Stimulated activated CD8-positive, alpha-beta memory T cell treated with anti-CD3 and anti-CD28 coated beads, Interleukin-7, amount 100 ng/mL, for 48 hours (primary cell): ENCODE measurements around the gene TAC3.
"Not testable (repeated sequence)": the region's sequence is repeated elsewhere in the genome, so short reads cannot be mapped to it uniquely, and the experiment has no call there.

Experiments
- DNase-seq, 2 donors: peaks; one replicate each; pipeline ENCODE4 v3.0.0-alpha.2; 2020; ENCODE audit warnings: low read depth in 1 of 2; ENCODE audit errors: extremely low read depth in 1 of 2

TAC3 gene

DNA sequence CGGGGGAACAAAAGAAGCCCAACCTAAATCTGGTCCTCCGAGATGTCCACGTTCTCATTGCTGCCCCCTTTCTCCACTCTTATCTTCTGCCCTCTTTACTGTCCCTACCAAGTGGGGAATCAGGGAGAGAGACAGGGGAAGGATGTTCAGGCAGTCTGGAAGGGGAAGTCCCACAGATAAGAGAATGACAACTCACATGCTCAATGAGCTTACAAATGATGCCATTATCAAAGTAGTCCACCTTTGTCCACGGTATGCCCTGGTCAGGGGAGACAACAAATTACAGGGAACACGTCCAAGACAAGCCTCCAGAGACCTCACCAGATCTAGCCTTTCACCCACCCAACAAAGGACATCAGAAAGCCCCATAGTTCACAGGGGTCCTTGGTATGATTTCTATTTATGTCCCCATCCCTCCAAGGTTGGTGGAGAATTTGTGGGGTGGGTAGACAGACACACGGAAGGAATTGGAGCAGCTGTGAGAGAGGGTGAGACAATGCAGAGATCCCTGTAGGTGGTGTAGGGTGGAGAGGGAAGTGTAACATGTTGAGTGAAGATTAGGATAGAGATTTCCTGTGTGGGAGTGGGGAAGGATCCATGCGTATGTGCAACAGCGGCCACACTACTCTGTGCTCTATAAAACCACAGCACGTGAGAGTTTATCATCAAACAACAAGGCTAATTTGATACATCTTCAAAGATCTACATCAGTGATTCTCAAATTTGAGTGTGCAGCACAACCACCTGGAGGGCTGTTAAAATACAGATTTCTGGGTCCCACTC lies 22.9 kb upstream of the TAC3 start:
- no peak for DNase-seq

DNA sequence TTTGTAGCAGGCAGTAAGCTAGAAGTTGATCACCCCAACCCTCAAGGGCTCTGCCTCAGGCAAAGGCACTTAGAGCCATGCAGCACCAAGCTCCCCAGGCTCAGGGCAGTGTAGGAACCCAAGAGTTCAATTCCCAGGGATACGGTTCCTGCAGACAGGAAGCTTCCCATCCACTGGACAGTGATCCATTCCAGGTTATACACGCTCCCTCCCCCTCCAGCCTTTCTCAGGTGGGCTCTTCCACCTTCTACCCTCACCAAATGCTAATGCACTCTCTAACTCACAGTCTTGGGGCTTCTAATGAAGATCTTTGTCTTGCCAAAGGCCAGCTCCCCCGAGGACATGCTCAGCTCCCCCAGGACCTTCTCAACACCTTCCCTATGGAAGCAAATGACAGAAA lies 20.9 kb upstream of the TAC3 start:
- no peak for DNase-seq

DNA sequence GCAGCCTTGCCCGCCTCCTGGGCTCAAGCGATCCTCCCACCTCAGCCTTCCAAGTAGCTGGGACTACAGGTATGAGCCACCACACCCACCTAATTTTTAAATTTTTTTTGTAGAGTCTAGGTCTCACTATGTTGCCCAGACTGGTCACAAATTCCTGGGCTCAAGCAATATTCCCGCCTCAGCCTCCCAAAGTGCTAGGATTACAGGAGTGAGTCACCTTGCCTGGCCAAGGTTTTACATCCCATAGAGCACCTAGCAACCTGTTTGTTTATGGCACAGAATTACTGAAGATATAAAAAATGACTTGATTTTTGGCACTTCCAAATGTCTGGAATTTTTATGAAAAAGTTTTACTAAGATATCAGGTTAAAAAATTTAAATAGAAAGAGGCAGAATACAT lies 17.1 kb upstream of the TAC3 start:
- no peak for DNase-seq

DNA sequence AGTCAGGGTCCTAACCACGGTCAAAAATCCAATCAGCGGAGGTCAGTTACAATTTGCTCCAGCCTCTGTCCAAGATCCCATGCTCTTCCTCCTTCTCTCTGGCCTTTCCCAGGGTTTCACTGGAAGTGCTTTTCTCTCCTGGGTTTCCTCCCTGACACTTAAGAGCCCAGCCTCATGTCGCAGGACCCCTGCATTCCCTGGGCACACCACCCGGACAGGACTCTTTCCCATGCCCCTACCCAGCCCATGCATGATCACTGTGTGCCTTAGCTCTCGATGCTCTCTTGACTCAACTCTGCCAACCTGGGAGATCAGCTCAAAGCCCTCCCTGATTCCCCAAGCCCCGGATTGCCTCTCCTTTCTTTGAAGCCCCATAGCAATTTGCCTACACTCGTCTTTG lies 15.5 kb upstream of the TAC3 start:
- no peak for DNase-seq

DNA sequence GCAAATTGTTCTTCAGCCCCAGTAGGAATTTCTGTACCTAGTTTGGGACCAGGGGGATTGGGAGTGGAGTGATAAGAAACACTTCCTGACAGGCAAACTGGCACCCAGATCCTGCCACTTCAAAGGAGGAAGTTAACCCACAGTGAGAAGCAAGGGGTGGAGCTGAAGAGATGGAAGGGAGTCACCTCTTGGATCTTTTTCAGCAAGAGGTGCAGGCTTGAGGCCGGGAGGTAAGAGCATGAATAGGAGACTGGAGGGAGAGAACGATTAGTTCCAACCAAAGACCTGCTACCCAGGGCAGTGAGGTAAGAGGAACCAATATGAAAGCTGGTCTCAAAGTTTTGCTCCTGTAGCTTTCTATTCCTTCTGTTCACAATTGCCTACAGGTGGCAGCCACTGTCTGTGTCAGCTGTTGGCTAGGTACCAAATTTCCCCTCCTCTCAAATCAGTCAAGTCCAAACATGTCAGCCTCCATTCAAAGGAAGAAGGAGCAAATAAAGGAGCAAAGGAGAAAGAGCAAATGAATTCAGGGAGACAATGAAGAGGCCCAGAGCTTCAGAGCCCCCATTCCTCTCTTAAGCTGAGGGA lies 14.9 kb upstream of the TAC3 start:
- no peak for DNase-seq

DNA sequence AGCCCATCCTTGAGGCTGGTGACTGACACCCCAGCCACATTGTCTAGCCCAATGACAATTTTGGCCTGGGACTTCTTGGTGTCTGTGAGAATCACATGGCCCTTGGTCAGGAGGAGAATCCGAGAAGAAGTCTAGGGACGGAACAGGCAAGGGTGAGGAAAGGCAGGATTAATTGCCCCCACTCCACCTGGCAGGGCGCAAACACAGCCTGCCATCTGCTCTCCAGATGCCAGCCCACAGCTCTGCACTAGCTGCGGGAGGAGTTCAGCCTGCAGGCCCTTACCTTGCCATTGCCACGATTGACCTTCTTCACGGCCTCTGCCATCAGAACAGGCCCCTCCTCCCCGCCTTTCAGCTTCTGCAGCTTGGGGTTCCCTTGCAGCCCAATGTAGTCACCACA lies 13.1 kb upstream of the TAC3 start:
- no peak for DNase-seq

DNA sequence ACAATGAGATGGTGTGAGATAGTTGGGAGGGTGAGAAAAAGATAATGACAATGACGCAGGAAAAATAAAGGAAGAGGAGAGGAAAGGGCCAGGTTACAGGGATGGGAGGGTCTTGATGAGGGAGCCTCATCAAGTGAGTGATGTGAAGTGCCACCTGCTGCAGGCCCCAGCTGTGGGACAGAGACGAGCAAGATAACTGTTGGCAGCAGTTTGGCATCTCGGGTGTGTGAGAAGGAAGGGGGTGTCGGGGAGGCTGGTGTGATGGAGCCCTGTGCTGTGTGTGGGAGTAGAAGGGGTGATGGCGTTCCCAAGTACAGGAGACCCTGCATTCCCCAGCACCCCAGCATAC lies 11.4 kb upstream of the TAC3 start:
- no peak for DNase-seq

DNA sequence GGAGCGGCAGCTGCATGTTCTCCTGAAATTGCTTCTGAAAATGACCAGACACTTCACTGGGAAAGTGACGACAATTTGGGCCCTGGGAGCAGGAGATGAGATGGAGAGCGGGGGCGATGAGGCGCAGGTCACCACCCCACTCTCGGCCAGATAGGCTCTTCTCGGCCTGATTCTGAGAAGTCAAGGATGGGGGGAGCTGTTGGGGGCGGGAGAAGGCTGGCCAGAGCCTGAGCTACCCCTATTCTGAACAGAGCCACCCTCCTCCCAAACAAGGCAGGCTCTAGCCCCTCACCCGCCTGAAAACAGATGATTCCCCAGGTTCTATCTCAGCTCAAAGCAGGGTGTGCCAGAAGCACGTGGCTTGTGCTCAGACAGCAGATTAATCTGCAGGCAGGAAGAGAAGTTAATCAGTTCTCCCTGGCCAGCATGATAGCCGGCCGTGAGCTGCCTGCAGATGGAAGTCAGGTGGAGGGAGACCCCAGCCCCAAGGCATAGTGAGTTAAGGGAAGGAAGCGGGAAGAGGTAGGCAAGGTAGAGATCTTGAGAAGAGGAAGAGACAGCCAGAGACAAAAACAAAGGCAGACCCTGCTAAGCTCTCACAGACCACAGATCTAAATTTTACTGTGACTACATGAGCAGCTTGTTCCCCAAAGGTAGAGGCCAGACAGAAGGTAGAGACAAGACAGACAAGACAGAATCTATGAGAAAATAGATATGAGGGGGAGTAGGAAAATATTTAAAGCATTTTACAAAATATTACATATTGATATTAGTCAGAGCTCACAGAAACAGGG lies 10.9 kb upstream of the TAC3 start:
- no peak for DNase-seq

DNA sequence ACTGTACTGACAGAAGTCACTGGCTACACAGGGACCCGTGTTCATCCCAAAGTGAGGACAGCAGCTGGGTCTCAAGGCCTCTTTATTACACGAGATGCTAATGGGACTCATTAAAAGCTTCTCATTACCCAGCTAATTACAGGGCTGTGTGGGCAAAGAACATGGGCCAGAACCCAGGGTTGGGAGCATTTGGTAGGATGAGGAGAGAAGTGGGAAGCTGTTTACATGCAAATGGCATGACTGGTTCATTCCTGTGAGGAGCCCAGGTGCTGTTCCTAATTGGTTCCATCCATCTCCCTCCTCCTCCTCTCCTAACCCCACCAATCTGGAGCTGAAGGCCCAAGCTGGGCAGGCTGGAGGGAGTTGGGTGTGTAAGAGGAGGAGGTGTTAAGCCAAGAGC lies 8.9 kb upstream of the TAC3 start:
- no peak for DNase-seq

DNA sequence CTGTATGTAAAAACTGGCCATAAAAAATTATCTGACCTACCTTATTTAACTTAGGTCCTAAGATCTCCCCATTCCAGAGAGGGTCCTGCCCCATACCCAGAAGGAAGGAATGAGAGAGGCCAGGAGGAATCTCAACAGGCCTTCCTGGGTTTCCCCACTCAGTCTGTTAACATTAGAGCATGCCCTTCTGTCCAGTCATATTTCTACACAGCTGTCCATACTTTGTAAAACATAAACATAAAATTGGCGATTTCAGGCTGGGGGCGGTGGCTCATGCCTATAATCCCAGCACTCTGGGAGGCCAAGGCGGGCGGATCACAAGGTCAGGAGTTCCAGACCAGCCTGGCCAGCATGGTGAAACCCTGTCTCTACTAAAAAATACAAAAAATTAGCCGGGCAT lies 6.0 kb upstream of the TAC3 start:
- not testable (repeated sequence) for DNase-seq

DNA sequence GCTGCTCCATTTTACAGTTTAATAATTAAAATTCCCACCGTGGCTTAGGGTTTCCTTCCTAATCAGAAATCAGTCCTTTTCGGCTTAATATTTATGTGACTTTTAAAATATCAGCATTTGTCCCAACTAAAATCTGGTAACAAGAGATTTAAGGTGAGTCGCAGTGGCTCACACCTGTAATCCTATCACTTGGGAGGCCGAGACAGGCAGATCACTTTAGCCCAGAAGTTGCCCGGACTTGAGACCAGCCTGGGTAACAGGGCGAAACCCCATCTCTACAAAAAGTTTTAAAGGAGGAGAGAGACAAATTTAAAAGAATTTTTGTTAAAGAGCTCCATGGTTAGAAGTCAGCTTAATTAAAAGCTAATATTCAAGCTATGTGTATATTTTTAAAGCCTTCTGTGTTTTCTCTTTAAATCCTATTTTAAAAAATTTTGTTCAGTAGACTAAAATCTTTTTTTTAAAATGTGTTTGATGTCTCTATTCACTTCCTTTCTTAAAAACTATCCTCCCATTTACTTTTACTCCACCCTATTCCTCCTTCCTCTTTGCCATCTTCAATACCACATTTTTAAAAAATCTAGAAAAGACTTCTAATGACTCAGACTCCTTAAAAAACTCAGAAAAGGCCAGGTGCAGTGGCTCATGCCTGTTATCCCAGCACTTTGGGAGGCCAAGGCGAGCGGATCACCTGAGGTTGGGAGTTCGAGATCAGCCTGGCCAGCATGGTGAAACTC lies 3.8 kb upstream of the TAC3 start:
- no peak for DNase-seq

DNA sequence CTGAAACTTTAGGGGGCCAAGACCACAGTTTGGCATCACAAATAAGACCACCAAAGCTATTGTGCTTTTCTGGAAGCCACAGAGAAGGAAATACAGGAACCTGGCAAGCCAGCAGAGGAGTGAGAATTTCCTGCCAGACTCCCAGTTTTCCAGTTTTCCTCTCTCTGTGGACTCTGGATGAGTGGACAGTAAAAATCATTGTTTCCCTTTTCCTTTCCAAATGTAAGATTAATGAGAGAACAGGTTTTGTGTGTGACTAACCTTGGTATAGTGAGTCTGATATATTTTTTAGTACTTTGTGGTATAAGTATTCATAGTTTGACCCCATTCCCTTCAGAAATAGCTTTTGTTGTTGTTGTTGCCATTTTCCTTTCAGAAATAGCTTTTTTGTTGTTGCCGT lies 2.6 kb upstream of the TAC3 start:
- no peak for DNase-seq

DNA sequence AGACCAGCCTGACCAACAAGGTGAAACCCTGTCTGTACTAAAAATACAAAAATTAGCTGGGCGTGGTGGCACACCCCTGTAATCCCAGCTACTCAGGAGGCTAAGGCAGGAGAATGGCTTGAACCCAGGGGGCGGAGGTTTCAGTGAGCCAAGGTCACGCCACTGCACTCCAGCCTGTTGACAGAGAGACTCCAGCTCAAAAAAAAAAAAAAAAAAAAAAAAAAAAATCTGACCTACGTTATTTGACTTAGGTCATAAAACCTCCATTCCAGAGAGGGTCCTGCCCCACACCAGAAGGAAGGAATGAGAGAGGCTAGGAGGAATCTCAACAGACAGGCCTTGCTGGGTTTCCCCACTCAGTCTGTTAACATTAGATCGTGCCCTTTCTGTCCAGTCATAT lies 2.0 kb upstream of the TAC3 start:
- DNase-seq = not testable (repeated sequence)

DNA sequence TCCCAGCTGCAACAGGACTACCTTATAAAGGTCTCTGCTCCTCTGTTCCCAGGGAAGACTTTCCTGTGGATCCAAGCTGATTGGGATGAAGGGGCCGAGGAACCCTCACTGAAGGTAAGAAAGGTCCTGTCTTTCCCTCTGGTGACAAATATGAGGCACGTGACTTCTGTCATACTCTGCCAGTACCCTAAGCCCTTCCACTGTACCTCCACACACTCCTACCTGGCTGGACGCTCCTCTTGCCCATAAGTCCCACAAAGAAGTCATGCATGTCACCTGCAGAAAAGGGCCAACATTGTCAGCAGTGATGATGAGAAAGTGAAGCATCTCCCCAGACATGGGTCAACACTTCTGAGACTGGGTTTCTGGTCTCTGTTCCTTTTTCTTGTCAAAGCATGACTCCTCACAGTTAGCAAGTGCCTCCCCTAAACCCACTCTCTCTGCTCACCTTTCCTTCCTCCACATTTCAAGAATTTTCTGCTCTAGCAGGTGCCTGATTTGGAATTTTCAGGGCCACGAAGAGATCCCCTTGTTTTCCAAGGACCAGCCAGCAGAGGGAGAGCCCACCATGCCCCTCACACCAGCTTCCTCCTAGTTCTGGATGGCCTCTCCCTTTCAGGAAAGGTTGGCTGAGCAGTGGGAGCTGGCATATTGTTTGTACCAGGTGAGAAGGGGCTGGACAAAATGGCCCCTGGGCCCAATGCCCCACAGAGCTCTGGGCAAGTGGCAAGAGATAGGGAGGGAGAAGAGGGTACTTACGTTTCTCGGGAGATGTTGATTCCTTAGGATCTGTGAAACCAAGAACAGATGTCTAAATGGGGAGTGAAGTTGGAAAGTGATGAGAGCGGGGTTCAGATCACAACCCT lies 3.5 kb downstream of the TAC3 start:
- DNase-seq = no peak

DNA sequence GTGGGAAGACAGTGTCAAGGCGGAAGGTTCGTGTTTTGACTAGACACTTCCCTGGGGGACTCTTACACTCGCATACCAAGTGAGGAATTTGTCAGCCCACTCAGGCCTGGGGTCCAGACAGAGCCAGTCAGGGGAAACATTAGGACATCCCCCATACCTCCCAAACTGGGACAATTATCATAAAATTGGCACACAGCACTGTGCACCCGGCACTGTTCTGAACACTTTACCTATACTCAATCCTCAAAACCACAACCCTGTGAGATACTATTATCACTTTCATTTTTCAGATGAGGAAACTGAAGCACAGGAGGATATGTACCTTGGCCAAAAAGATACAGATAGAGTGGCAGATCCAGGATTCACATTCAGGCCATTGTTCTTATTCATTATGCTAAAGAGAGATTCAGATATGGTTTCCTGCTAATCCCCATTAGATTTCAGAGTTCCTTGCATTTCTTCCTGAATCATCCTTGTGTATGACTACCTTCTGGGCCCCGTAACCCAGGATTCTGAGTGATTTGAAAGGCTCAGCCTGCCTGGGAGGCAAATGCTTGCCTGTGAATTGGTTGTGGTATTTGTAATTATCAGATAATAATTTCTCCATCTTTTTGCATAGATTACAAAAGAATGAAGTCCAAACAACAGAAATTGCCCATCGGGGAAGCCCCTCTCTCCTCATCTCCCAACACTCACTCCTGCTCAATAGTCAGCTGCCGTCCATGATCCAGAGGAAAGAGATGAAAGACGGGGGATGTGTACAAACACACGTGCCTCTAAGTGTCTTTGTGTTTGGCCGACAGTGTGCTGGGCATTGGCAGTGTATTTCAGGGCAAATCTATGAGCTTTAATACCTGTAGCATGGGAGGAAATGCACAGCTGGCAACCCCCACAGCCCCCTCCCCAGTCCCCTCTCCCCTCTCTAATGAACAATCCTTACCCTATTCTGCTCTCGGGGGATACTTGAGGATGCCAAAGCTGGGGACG lies 4.6 kb downstream of the TAC3 start:
- DNase-seq = no peak

DNA sequence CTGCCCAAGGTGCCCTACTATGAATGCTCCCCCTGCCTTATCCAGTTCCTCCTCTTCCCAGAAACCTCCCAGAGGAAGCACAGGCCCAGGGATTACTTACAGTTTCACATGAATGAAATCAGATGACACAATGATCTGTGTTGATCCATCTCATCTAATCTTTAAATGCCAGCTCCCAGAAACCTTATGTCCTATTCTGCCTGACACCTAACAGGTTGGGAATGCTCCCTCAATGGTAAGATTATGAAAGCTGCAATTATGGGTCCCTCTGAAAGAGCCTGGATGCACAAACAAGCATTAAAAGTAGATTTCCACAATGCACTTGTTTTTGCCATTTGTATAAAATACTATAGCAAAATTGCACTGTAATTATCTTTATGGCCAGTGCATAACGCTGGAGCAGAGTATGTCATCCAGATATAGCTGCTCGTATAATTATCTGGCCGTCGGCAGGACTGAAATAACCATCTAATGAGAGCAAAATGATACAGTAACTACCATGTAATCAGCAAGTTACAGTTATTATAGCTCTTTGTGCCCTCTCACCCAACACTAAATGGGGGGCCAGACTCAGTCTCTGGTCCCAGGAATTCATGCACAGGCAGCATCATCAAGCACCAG lies 5.6 kb downstream of the TAC3 start:
- no peak for DNase-seq

DNA sequence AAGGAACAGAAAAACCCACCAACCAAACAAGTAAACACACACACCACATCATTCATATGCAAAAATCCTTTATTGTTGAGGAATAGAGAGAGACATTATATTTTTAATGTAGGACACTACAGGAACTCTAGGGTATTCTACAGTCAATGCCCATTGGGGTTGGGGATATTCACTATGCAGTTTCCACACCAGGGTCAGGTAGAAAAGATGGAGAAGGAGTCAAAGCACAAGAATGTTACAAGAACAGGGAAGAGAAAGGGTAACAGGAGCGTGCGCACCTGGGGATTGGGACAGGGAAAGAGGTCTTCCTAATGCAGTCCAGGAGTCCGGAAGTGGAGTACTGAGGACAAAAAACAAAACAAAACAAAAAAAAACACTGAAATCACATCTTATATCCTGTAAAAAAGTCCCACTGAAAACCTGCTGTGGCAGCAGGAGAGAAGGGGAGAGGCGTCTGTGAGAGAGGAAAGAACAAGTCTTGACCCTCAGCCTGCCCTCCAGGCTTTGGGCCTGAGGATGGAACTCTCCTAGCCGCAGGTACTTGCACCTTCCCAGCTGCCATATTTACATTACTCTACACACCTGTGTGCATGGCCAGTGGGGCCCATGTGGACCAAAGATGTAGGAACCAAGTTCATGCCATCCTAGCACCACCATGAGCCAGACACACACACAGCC lies 6.2 kb downstream of the TAC3 start:
- no peak for DNase-seq

DNA sequence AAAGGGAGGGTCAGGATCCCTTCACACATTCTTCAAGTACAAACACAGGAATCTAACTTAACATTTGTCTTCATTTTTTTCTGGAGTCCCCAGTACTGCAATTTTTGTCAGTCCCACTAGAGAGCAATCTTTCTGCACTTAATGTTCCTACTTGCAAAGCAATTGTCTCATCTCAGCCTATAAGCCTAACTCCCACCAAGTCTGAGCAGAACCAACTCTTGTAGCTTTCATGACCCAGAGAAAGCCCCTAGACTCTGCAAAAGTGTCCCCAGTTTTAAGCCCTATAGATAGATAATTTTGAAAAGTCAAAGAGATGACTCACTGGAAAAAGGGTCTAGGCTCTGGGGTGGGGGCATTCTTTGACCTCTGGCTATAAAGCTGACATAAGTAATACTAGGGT lies 8.2 kb downstream of the TAC3 start:
- DNase-seq = no peak
